HG02870 (cell line): ENCODE measurements around the gene SLC7A8.

ENCODE experiments used
- ATAC-seq: cut with Tn5 transposase; IDR thresholded peaks from one replicate; pipeline ENCODE4 v1.9.1; 2021; ENCODE audit warnings: mild to moderate bottlenecking, moderate library complexity; ENCODE audit not compliant: unreplicated experiment

Gene SLC7A8

DNA sequence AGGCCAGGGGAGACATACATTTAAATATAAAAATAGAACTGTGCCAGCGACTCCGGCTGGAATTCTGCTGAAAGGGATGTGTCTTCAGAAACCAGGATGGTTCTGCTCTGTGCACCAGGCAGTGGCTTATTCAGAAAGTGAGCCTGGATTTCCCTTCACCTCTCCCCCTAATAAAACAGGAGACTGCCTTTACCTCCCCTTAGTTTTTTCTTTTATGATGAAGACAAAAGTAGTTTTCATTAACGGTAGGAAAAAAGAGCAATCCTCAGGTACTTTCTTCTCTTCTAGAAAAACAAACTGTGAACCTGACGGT lies 346 bp downstream of the SLC7A8 start:
- ATAC-seq = no peak

DNA sequence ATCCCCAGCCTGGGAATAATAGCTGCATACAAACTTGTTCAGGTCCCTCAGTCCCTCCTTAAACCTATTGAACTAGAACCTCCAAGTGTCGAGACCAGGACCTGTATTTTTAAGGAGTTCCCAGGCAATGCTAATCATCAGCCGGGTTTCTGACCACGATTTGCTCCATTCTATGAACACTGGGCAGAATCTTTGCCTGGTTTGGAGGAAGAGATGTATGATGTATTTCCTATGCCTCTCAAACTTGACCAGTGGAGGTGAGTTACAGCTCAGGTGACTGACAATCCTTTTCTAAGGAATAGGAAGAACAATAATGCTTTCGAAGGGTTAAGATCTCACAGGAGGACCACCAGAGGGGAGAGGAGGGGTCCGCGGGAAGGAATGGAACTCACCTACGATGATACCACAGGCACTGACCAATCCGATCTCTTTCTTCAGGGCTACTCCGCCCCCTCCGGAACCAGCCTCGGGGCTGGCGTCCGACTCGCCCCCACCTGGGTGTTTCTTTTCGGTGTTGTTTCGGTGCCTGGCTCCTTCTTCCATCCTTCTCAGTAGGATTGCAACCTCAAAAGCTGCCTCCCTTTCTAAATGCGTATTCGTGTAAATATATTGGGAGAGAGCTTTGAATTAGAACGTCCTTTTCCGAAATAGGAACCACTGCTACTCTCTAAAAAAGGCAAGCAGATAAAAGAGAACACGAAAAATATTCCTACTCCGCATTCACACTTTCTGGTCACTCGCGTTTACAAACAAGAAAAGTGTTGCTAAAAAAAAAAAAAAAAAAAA lies 895 bp downstream of the SLC7A8 start:
- no peak for ATAC-seq

DNA sequence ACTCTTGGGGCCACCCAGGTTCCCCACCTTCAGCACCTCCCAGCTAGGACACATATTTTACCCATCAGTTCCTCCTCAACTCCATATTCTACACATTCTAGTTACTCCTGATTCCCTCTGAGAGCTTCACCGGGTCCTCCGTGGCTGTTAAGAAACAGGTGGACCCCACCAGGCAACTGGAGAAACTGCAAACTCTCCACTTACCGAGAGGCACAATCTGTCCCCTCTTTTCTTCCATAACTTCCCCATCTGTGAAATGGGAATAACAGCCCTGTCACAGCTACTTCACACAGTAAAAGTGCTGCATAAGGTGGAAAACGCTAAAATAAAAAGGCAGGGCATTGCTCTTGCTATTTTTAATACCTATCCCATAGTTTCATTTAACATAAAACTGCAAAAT lies 1.5 kb downstream of the SLC7A8 start:
- ATAC-seq = no peak

DNA sequence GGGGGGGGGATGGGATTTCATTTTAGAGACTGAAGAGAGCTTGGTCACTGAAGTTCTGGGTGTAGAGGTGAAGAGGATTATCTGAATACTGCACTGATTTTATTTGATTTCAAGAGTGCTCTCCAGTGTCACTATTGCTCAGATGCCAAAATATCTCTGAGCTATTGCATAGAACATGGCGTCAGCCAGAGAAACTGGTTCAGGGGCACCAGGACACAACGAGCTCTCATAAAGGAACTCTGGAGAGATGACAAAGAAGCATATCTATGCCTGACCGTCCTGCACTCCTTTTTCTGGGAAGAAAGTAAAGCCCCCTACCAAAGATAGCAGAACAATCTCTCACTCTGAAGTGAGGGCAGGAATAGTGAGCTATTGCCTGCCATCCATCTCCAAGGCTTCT lies 2.0 kb downstream of the SLC7A8 start:
- ATAC-seq = no peak

DNA sequence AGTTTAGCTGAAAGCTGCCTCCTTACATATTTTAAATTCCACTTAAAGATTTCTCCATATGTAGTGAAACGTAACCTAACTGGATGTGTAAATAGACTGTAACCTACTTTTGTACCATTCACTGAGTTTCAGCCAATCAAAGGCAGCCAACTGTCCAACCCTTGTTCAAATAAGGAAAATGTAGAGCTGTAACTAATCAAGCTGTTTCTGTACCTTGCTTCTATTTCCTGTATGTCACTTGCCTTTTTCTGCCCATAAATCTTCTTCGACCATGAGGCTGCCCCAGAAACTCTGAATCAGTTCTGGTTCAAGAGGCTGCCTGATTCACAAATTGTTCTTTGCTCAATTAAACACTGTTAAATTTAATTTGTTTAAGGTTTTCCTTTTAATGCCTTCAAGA lies 6.3 kb downstream of the SLC7A8 start:
- ATAC-seq = no peak

DNA sequence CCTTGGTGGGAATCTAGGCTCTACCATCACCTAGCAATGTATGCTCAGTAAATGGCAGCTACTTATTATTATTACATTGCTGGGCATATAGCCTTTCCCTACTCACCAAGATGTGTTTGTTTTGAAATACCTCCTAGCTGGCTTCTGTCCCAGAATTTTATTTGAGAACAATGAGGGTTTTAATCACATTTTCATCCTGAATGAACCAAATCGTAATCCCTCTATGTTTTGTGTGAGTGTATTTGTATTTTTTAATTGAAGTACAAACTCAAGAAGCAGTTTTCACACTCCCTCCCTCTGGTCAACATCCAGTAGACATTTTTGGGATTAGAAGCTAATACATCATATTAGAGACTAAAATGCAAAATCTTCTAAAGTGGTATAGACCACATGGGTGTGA lies 7.6 kb downstream of the SLC7A8 start:
- no peak for ATAC-seq

DNA sequence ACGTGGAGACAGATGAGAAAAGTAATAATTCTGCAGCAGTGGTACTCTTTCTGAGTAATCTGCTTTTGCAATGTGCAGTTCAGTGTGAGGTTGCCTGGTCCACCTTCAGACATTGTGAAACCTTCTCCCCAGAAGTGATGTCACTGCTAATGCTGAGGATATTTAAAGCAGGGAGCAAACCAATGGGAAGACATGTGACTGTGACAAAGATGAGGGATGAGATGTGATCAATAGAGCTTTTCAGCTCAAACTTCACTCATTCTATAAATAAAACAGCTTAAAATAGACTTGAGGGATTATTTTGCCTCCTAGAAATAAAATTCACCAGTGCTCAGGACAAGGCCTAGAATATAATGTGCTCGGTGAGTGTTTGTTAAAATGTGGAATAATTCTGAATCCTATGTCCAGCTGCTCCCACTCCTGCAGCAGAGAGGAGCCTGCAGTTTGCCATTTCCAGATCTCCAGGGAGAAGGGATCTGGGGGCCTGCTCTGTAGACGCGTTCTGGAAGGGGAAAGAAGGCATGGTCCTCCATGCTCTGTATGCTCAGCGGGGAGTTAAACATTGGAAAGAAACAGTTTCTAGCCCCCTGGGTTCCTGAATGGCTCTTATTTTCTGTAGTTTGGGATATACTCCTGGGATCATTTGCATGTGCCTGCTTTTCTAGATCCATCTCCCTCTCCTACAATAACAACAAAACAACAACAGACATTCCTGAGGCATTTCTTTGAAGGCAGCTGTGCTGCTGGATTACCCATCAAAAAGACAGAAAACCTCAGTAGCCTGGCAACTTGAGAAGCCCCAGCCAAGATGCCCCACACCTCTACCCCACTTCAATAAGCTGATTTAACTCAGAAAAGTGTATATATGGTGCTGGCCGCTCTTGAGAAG lies 8.9 kb downstream of the SLC7A8 start:
- ATAC-seq = no peak

DNA sequence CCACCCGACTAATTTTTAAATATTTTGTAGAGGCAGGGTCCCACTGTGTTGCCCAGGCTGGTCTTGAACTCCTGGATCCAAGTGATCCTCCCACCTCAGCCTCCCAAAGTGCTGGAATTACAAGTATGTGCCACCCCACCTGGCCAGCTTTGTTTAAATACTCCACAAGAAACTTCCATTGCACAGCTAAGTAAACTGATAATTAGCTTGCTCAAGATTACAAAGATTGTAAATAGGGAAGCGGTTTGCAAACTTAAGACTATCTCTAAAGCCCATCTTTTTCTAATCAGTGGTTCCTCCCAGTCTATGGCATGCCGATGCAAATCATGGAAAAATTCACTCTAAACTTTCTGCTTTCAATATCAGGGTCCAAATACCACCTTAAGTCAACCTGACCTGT lies 9.7 kb downstream of the SLC7A8 start:
- ATAC-seq = no peak

DNA sequence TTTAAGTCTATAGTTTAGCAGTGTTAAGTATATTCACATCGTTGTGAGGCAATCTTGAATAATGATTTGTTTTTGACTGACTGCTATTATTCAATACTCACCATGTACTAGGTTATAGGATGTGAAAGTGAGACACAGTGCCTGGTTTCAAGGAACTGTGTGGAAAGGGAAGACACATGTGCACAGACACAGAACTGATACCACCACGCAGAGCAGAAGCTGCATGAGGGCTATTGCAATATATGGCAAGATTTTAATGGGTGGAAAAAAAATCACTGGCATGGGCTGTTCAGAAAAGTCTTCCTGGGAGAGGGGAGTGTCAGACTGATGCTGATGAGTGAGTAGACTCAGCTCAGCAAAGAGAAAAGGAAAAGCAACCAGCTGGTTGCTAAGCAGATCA lies 10.4 kb downstream of the SLC7A8 start:
- ATAC-seq = no peak

DNA sequence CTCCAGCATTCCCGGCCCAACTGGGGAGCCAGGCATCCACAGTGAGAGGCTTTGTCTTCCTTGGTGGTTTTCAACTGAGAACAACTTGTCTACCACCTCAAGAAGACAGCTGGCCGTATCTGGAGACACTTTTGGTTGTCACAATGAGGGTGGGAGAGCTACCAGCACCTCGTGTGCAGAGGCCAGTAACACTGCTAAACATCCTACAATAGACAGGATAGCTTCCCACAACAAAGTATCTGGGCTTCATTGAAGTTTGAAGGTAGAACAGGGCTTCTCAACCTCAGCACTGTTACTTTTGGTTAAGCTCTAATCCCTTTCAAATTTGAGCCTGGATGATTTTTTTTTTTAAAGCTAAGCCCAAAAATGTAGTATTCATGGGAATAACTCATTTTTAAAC lies 10.9 kb downstream of the SLC7A8 start:
- ATAC-seq = no peak

DNA sequence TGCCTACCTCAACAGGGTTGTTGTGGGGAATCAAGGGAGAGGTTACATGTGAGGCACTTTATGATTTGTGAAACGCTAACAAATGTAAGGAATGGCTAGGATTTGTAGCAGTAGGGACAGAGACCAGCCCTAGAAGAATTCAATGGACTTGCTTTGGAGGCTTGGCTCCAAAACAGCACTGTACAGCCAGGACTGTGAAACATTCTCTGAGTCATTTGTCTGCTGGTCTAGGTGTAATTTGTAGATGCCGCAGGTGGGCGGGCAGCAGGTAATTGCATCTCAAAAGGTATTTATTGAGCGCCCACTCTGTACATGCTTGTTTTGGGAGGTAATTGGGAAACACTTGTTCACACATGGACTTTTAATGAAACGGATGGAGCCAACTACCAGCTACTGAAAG lies 11.4 kb downstream of the SLC7A8 start:
- ATAC-seq = no peak

DNA sequence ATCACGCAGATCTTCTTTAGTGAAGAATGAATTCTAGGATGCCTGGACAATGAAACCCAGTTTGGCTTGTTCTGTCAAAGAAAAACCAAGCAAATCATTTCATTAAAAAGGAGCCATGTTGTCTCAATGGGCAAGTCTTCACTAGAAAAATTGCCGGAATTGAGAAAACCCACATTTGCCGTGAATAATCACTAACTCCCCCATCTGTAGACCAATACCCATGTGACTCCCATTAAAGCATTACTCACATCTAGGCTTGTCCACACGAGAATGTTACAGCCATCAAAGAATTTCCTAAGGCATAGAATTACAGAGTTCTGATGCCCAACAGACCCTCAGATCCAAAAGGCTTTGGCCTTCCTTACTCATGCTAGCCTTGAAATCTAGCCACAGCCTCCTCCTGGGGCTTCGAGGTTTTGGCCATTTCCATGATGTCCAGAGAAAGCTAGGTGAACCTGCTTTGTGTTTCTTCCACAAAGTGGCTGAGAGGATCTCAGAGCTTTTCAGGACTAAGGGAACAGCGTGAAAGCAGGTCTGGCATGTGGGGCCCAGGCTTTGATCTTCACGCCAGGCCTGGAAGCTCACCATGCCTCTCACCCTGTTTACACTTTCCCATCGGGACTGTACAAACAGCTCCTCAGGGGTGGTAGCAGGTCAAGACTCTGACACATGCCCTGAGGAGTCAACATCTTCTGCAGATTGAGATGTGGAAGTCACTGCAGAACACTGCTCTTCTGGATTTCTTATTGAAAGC lies 12.1 kb downstream of the SLC7A8 start:
- no peak for ATAC-seq

DNA sequence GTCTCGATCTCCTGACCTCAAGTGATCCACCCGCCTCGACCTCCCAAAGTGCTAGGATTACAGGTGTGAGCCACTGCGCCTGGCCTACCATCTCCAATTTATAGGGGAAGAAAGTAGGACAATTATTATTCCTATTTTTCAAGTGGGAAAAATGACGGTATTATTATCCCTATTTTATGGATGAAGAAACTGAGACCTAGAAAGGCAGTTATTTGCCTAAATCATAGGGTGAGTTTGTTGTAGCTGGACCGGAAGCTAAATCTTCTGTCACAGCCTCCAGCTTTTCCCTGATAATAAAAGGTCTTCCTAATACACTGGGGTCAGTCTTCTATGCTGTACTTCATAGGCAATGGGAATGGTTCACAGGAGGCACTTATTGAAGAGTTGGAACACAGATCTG lies 13.8 kb downstream of the SLC7A8 start:
- ATAC-seq = no peak

DNA sequence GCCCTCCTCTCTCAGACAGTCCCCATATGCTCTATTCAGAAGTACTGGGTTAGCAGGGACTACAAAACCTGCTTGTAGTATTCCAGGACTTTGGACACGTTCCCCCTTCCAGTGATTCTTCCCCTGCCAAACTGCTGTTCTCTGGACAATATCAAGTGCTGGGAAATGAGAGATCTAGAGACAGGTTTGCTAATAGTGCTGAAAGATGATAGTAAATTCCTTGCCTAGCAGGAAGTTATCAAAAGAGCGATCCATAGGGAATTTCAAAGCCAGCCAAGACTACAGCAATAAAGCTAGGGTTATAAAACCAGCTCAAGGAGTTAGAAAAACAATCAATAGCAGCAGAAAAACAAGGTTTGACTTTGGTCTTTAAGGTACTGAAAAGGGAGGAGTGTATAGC lies 15.2 kb downstream of the SLC7A8 start:
- ATAC-seq = no peak

DNA sequence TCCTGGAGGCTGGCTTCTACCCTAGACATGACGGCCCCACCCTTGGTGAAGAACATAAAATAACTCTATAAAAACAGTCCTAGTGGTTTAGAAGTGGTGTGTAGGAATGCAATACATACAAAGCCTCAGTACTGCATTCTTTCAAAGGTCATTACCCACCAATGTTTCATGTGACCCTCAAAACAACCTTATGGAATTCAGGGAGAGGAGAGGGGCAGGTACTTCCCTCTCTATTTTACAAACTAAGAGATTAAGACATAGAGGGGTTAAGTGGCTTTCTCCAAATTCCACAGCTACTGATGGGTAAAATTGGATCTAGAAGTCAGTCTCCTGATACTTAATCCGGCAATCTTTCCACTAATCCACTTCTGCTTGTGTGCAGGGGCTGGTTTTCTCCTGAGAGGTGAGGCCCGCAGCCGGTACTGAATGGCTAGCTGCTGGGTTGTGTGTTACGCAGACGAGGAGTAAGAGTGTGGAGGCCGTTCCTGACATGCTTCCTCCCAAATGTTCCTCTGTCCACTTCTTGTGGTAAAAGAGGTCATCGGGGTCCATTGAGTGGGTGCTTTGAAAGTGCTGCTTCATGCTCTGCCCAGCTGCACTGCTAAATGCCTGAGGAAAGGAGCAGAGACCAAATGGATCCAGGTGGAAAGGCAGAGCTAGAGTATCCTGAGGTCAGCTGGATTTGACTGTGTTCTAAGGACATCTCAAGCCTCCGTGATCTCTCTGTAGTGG lies 16.2 kb downstream of the SLC7A8 start:
- ATAC-seq = no peak

DNA sequence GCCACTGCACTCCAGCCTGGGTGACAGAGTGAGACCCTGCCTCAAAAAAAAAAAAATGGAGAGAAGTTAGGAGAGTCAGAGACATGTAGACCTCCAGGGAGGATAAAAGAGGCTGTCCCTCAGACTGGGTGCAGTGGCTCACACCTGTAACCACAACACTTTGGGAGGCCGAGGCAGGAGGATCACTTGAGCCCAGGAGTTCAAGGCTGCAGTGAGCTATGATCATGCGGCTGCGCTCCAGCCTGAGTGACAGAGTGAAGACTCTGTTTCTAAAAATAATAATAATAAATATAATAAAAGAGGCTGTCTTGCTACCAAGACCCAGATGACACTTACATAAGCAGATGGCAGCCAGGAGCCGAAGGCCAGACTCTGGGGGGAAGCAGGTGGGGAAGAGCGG lies 18.5 kb downstream of the SLC7A8 start:
- no peak for ATAC-seq

DNA sequence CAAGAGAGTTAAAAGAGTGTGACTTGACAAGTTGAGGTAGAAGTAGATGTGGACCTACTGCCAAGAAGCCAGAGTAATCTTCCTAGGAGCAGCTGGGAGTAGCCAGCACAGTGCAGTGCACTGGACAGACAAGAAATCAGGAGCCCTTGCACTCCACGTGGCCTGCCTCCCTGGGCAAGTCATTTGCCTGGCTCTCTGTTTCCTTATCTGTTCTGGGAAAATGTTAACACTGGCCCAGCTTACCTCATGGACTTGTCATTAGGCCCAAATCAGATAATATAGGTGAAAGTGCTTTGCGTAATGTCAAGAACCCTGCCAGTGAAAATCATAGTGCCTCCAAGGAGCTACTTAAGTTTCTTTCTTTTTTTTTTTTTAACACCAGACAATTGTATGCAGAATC lies 19.2 kb downstream of the SLC7A8 start:
- no peak for ATAC-seq

DNA sequence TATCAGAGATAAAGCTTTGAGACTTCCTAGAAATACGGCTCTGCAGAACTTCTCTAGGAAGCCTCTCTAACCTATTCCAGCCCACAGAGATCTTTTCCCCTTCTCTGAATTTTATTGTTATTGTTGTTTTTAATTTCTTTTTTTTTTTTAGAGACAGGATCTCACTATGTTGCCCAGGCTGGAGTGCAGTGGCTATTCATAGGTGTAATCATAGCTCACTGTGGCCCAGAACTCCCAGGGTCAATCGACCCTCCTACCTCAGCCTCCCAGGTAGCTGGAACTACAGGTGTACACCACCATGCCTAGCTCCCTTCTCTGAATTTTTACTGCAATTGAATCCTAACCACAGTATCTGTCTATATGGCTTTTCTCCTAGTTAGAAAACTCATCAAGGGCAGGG lies 19.6 kb downstream of the SLC7A8 start:
- ATAC-seq = no peak

DNA sequence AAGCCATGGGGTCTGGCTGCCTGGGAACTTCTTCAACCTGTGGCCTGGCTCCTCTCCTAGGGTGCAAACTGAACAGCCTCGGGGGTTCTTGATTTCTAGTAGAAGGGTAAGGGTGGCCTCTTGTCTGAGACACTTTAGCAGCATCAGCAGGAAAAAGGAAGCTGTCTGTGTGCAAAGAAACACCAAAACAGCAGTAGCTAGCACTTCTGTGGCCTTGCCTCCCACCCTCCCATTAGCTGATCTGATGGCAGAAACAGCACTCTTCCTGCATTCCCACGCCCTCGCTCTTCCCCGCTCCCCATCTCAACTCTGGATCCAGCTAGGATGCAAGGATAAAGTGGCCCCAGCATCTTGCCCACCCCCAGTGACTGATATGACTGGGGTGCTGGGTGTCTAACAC lies 20.7 kb downstream of the SLC7A8 start:
- ATAC-seq = no peak

DNA sequence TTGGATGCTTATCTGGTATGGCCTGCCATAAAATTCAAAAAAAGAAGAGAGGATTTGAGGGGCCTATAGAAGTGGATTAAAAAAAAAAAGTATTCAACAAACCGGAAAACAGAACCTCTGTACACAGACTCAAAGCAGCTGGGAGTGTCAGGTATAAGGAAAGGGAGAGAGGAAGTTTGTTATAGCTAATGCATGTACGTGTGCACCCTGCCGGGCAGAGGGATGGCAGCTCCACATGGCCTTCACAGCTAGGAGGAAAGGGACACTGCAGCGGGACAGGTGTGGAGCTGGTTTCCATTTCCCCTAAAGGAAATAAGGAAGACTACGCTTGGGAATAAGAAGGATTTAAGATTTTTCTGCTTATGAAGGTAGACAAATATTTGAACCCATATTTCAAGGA lies 21.5 kb downstream of the SLC7A8 start:
- ATAC-seq = no peak

DNA sequence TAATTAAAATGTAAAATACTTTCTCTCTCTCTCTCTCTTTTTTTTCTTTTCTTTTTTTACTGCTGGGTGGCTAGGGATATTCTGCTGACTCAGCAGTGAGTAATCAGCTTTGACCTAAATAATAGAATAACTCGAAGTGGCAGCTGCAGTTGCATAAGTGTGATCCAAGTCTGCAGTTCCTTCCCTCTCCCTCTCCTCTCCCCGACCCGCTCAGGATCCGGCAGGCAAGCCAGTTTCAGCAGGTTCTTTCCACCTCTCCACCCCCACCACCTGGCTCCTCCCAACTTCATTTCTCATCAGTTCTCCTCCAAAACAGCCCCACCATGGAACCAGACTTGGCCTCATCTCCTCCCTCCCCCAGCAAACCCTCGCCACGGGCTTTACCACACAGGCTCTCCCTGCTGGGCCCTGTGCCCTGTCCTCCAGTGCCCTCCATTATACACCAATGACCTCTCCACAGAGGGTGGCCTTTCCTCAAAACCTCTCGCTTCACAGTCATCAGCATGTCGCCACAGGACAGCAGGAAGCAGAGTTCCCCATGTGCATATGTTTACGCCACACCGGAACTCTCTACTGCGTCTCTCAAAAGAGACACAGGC lies 22.4 kb downstream of the SLC7A8 start:
- ATAC-seq = no peak
